ENCODE results near the gene B3GALT4.

GRCh38 chr6:33305052-33305451 lies 28.1 kb downstream of the B3GALT4 start:
- TF ChIP-seq POLR2A (IDR thresholded peaks at IDR 0.05) (no peak), CTCF (IDR thresholded peaks at IDR 0.05) (no peak)

All from adrenal gland (tissue), 5 donors.